ENCODE measurements around the gene CNNM2. TPM values are rescaled to one million over a fixed set of nuclear protein-coding genes. Genes with fewer than 3 reads are reported as not detected.
"Not testable (repeated sequence)": the region's sequence is repeated elsewhere in the genome, so short reads cannot be mapped to it uniquely, and the experiment has no call there.

CNNM2 gene
- total and polyA plus RNA-seq, 11 donors, result 1.3 to 6.3 (median 3.4) TPM

DNA sequence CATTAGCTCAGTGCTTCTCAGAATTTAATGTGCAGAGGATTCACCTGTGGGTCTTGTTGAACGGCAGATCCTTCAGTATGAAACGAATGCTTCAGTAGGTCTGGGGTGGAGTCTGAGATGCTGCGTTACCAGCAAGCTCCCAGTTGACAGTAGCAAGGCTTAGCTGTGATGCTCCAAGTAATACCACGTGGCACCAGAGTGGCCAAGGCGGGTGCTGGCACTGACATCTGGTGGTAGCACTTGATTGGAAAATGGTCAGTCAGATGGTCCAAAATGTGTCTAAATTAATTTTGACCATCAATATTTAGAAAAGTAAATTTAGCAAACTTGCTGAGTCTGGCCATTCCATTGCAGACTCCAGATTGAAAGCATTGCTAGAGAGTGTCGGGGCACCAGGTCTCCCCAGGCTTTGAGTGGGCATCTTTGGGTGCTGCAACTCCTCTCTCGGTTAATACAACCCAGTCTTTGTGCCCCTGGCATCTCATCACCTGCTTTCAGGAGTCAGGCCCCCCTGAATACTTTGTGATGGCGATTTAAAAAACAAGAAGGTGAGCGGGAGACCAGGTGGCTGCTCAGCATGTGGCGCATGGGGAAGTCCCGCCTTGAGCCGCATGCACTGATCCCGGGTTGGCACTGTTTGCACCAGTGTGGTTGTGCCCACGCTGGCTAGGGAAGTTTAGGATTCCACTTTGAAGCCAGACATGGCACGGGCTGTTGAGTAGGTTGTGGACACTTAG is 144.9 kb downstream of the CNNM2 start:
- intact Hi-C loops (cut with DNase I), result loop anchor here in 4 of 10 donors (5.0 to 10.0 kb wide), 4 partner anchors 182 to 338 kb away; partner anchors contain the start of genes CYP17A1 (in 2 of the 4) and RPEL1 (in 1 of the 4)
- TF ChIP-seq POLR2A (IDR thresholded peaks at IDR 0.05), result no peak
- TF ChIP-seq, protein P1, sequence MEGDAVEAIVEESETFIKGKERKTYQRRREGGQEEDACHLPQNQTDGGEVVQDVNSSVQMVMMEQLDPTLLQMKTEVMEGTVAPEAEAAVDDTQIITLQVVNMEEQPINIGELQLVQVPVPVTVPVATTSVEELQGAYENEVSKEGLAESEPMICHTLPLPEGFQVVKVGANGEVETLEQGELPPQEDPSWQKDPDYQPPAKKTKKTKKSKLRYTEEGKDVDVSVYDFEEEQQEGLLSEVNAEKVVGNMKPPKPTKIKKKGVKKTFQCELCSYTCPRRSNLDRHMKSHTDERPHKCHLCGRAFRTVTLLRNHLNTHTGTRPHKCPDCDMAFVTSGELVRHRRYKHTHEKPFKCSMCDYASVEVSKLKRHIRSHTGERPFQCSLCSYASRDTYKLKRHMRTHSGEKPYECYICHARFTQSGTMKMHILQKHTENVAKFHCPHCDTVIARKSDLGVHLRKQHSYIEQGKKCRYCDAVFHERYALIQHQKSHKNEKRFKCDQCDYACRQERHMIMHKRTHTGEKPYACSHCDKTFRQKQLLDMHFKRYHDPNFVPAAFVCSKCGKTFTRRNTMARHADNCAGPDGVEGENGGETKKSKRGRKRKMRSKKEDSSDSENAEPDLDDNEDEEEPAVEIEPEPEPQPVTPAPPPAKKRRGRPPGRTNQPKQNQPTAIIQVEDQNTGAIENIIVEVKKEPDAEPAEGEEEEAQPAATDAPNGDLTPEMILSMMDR (IDR thresholded peaks at IDR 0.05), result peak in 7 of 12 donors; percentile 8 to 48 (median 20)
- H3K27me3 ChIP-seq, result no peaks in the 10 kb centered on the region
- ATAC-seq, result peak in 3 of 4 donors; percentile 57 to 67 (median 67)
- no peak overlapping the region for H3K27ac ChIP-seq
- H3K9me3 ChIP-seq, result no peaks in the 10 kb centered on the region
- DNase-seq, result no peak
- WGBS, 4 donors, result 85 to 88% (median 86%) methylated on average over 15 of the region's 15 CpGs
- H3K36me3 ChIP-seq, result peaks cover 0 to 6% (median 0%) of the 10 kb centered on the region in 9 donors
- H3K4me3 ChIP-seq, result no peak overlapping the region
- peaks cover 0 to 11% (median 0%) of the 10 kb centered on the region in 12 donors for H3K4me1 ChIP-seq

DNA sequence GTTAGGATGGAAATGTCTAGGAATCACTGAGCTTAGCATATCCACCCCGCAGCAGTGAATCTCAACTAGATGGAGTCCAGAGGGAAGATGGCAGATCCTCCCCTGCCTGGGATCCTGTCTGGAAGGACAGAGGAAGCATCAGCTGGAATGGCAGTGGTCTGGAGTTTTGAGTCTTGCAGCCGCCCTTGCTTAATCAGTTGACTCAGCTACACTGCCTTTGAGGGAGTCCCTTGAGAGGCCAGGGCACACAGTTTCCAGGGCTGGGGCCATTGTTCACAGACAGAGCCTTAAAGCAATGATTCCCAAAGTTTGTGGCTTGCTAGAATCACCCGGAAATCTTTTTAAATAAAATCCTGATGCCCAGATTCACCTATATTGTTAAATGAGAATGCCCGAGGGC is 146.9 kb downstream of the CNNM2 start:
- Histone ChIP-seq H3K9me3 (no peaks in the 10 kb centered on the region), H3K4me1 (peaks cover 0 to 8% (median 0%) of the 10 kb centered on the region in 12 donors), H3K36me3 (peaks cover 0 to 17% (median 7%) of the 10 kb centered on the region in 9 donors), H3K27ac (no peak overlapping the region), H3K27me3 (no peaks in the 10 kb centered on the region), H3K4me3 (no peak overlapping the region)
- ATAC-seq (no peak), DNase-seq (no peak)
- 90 to 92% (median 91%) methylated on average over 4 of the region's 4 CpGs for WGBS, 4 donors
- no peak for TF ChIP-seq POLR2A (IDR thresholded peaks at IDR 0.05)
- TF ChIP-seq, protein P1 (IDR thresholded peaks at IDR 0.05), result no peak
- intact Hi-C loops (cut with DNase I), result loop anchor here (5.0 to 10.0 kb wide), 9 partner anchors 148 to 340 kb away; partner anchors contain the start of genes CYP17A1 (in 5 of the 10), CNNM2 (in 3 of the 10) and RPEL1 (in 1 of the 10)

DNA sequence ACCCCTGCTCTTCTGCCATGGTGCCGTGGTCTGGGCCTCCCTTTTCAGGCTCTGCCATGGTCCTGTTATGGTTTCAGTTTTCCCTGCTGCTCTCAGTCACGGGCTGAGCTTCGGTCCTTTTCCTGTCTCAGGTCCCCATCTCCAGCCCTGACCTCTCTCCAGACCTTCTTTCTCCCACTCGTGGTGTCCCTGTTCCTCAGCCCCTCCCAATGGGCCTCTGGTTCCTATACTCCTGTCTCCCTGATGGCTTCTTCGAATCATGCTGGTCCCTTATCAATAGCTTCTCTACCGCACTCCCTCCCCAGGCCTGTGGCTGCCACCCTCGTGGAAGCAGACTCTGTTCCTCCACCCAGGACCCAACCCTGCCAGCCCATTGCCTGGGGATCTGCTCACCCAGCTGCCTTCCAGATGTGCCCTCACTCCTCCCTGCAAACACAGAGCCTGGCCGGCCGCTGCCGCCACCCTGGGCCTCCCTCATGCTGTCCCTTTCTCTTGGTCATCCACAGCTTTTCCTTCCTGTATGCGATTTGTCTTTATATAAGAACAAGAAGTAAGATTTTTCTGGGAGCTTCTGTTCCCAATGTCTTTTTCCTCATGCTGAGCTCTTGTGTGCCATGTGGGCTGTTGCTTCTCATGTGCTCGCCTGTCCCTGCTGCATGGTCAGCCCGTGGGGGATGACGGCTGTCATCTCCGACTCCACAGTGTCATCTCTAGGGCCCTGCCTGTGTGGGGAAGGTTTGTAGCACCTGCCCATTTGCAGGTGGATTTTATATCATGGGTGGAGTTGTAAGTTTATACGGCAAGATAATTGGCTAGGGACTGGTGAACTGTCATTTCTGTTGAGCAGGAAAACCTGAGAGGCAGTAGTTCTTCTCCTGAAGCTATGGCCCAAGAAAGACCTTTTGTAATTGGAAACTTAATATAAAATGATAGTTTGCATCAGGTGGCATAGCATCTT is 148.3 kb downstream of the CNNM2 start:
- WGBS, 4 donors, result 90 to 93% (median 92%) methylated on average over 16 of the region's 16 CpGs
- intact Hi-C loops (cut with DNase I), result loop anchor here (2.0 to 10.0 kb wide), 10 partner anchors 149 to 342 kb away; partner anchors contain the start of genes CYP17A1 (in 5 of the 10), CNNM2 (in 3 of the 10) and RPEL1 (in 1 of the 10)
- peaks cover 0 to 18% (median 0%) of the 10 kb centered on the region in 12 donors for H3K4me1 ChIP-seq
- DNase-seq, result no peak
- ATAC-seq, result no peak
- H3K36me3 ChIP-seq, result peaks cover 0 to 19% (median 7%) of the 10 kb centered on the region in 9 donors
- H3K27me3 ChIP-seq, result no peaks in the 10 kb centered on the region
- no peak overlapping the region for H3K4me3 ChIP-seq
- no peaks in the 10 kb centered on the region for H3K9me3 ChIP-seq
- no peak overlapping the region for H3K27ac ChIP-seq
- TF ChIP-seq POLR2A (IDR thresholded peaks at IDR 0.05), result no peak
- TF ChIP-seq, protein P1 (IDR thresholded peaks at IDR 0.05), result no peak

DNA sequence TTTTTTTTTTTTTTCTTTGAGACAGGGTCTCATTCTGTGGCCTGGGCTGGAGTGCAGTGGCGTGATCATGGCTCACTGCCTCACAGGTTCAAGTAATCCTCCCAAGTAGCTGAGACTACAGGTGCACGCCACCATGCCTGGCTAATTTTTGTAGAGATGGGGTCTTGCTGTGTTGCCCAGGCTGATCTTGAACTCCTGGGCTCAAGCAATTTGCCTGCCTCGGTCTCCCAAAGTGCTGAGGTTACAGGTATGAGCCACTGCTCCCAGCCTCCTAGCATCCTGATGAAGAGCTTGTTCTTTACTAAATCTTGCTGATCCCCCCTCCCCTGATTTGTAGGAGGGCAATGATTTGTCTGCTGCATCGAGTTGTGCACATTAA is 149.0 kb downstream of the CNNM2 start:
- intact Hi-C loops (cut with DNase I), result loop anchor here (2.0 to 10.0 kb wide), 10 partner anchors 150 to 342 kb away; partner anchors contain the start of genes CYP17A1 (in 5 of the 10), CNNM2 (in 3 of the 10) and RPEL1 (in 1 of the 10)
- H3K27ac ChIP-seq, H3K9me3 ChIP-seq, H3K27me3 ChIP-seq, H3K4me3 ChIP-seq, ATAC-seq, DNase-seq: not testable (repeated sequence)
- H3K4me1 ChIP-seq, result peaks cover 0 to 18% (median 0%) of the 10 kb centered on the region in 12 donors
- H3K36me3 ChIP-seq, result peaks cover 0 to 26% (median 7%) of the 10 kb centered on the region in 9 donors
- WGBS, 4 donors, result 90 to 95% (median 94%) methylated on average over 4 of the region's 4 CpGs

Measured in heart left ventricle (tissue), 16 donors.